BLaER1 treated with 17β-estradiol and CSF1 and Interleukin-3, amounts not matched to agents 10 nM and 100 nM (cell line): ENCODE measurements around the gene KIAA1328.

Experiments
- H3K27ac ChIP-seq, 11 experiments: shearing (Covaris generic); formaldehyde crosslinking; 2 replicates each; pipeline ENCODE4 v1.8.1; 2022
- H3K27me3 ChIP-seq, 11 experiments: shearing (Covaris generic); formaldehyde crosslinking; 2 replicates each; pipeline ENCODE4 v1.8.1; 2022
- H3K36me3 ChIP-seq, 11 experiments: shearing (Covaris generic); formaldehyde crosslinking; 2 replicates each; pipeline ENCODE4 v1.8.1; 2022
- H3K4me1 ChIP-seq, 10 experiments: shearing (Covaris generic); formaldehyde crosslinking; 2 replicates each; pipeline ENCODE4 v1.8.1; 2022
- H3K4me2 ChIP-seq, 11 experiments: shearing (Covaris generic); formaldehyde crosslinking; 2 replicates each; pipeline ENCODE4 v1.8.1; 2022
- H3K4me3 ChIP-seq, 10 experiments: shearing (Covaris generic); formaldehyde crosslinking; 2 replicates each; pipeline ENCODE4 v1.8.1; 2022
- H3K9ac ChIP-seq, 11 experiments: shearing (Covaris generic); formaldehyde crosslinking; 2 replicates each; pipeline ENCODE4 v1.8.1; 2022
- H3K9me3 ChIP-seq, 11 experiments: shearing (Covaris generic); formaldehyde crosslinking; replicated peaks in 1 of 11; 2 replicates each; pipeline ENCODE4 v1.8.1; 2022
- H4K20me1 ChIP-seq, 11 experiments: shearing (Covaris generic); formaldehyde crosslinking; 2 replicates each; pipeline ENCODE4 v1.8.1; 2022
- Cebpa-rat ChIP-seq, 11 experiments: shearing (Covaris generic); IDR thresholded peaks; 2 replicates each; pipeline ENCODE4 v1.8.1; 2022

The KIAA1328 gene

DNA sequence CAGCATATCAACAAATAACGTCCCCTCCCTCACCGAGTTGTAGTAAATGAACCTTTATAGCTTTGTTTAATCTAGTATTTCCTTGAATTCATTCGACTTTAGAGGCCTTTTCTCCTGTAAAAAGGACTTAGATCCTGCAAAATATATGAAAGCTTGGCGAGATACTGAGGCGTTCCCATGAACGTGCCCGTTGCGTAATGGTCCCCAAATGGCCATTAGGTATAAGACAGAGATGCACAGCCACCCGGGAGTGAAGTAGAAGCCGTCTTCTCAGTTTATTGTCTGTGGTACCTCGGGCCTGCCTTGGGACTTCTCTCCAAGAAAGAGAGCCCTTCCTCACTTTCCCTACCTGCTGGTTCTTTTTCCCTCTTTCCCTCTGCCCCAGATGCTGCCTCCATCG, 426.0 kb downstream of the KIAA1328 start:
- TF ChIP-seq Cebpa-rat (IDR thresholded peaks at IDR 0.05): 0 out of 22 replicates have a peak, but pooled peaks of 1 of the 11 experiments have one; percentile 8
- no peak overlapping the region for H3K9ac ChIP-seq
- H3K27ac ChIP-seq: no peak overlapping the region
- H3K36me3 ChIP-seq: no peaks in the 10 kb centered on the region
- H3K9me3 ChIP-seq: no peaks in the 10 kb centered on the region
- H4K20me1 ChIP-seq: peaks cover 0 to 13% (median 0%) of the 10 kb centered on the region in 11 experiments; a peak in 4 of 22 replicates
- H3K4me2 ChIP-seq: no peak overlapping the region
- H3K4me1 ChIP-seq: peaks cover 0 to 18% (median 3%) of the 10 kb centered on the region in 10 experiments; a peak in 10 of 20 replicates
- peaks cover 0 to 26% (median 14%) of the 10 kb centered on the region in 11 experiments; a peak in 18 of 22 replicates for H3K27me3 ChIP-seq
- H3K4me3 ChIP-seq: no peak overlapping the region

DNA sequence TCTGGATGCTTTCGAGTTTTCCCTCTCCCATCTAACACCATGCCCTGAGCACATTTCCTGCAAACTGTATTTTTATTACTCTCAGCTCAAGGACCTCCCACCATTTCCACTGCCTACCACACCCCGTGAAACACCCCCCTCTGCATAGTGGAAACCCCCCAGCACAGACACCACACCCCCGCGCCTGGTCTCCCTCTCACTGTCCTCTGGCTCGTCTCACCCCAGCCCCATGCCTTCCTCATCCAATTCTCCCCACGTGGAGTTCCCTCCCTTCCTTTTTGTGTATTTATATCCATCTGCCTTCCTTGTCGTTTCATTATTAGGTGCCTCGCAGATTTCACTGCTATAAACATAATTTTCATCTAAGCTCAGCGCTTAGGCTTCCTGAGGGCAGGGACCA, 429.2 kb downstream of the KIAA1328 start:
- H3K27ac ChIP-seq: no peak overlapping the region
- H3K36me3 ChIP-seq: no peaks in the 10 kb centered on the region
- H3K4me1 ChIP-seq: peaks cover 0 to 13% (median 0%) of the 10 kb centered on the region in 10 experiments; a peak in 4 of 20 replicates
- peaks cover 0 to 11% (median 0%) of the 10 kb centered on the region in 11 experiments; a peak in 5 of 22 replicates for H4K20me1 ChIP-seq
- no peak for TF ChIP-seq Cebpa-rat (IDR thresholded peaks at IDR 0.05)
- no peak overlapping the region for H3K4me3 ChIP-seq
- H3K9me3 ChIP-seq: no peaks in the 10 kb centered on the region
- H3K4me2 ChIP-seq: no peak overlapping the region
- peaks cover 0 to 21% (median 13%) of the 10 kb centered on the region in 11 experiments; a peak in 18 of 22 replicates for H3K27me3 ChIP-seq
- H3K9ac ChIP-seq: no peak overlapping the region

DNA sequence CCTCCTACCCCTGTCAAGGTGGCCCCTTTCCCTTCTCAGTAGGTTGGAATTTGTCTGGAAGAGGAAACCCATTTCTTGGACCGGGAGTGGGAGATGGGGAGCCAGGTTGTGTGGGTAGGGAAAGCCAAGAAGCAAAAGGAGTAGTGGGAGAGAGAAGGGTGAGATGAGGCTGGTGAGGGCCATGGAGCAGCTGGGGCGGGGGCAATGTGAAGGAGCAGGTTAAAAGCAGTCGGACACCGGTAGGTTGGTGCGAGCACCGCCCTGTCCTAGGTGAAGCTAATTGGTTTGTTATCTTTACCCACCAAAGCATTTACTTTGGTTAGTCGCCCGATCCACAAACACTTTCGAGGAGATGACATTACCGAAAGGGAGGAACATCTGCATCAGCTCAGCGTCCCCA, 429.9 kb downstream of the KIAA1328 start:
- Histone ChIP-seq H3K27me3 (peaks cover 0 to 15% (median 9%) of the 10 kb centered on the region in 11 experiments; a peak in 18 of 22 replicates), H3K27ac (no peak overlapping the region), H3K36me3 (no peaks in the 10 kb centered on the region), H3K4me2 (no peak overlapping the region), H3K9me3 (no peaks in the 10 kb centered on the region), H3K4me3 (no peak overlapping the region), H3K4me1 (peaks cover 0 to 13% (median 0%) of the 10 kb centered on the region in 10 experiments; a peak in 4 of 20 replicates), H3K9ac (no peak overlapping the region), H4K20me1 (peaks cover 0 to 11% (median 0%) of the 10 kb centered on the region in 11 experiments; a peak in 5 of 22 replicates)
- TF ChIP-seq Cebpa-rat (IDR thresholded peaks at IDR 0.05): no peak

DNA sequence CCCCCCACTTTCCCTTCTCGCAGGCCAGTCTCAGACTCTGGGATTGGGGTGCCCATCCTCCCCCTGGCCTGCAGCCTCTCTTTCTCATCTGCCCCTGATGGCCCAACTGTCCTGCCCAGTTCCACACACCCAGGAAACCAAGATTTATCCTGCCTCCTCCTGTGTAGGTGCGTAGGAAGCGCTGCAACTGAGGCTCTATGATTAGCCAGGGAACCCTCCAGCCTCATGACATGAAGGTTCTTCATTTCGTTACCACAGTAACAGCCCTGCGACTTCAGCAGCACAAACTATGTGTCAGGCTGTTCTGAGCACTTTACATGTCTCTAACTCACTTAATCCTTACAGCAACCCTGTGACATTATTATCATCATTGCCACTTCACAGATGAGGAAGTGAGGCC, 430.8 kb downstream of the KIAA1328 start:
- no peak overlapping the region for H3K27ac ChIP-seq
- H3K36me3 ChIP-seq: no peaks in the 10 kb centered on the region
- no peak overlapping the region for H3K4me3 ChIP-seq
- H3K27me3 ChIP-seq: peaks cover 0 to 9% (median 4%) of the 10 kb centered on the region in 11 experiments; a peak in 15 of 22 replicates
- H3K9ac ChIP-seq: no peak overlapping the region
- peaks cover 0 to 13% (median 0%) of the 10 kb centered on the region in 10 experiments; a peak in 4 of 20 replicates for H3K4me1 ChIP-seq
- no peaks in the 10 kb centered on the region for H3K9me3 ChIP-seq
- H3K4me2 ChIP-seq: no peak overlapping the region
- TF ChIP-seq Cebpa-rat (IDR thresholded peaks at IDR 0.05): no peak
- peaks cover 0 to 11% (median 0%) of the 10 kb centered on the region in 11 experiments; a peak in 5 of 22 replicates for H4K20me1 ChIP-seq

DNA sequence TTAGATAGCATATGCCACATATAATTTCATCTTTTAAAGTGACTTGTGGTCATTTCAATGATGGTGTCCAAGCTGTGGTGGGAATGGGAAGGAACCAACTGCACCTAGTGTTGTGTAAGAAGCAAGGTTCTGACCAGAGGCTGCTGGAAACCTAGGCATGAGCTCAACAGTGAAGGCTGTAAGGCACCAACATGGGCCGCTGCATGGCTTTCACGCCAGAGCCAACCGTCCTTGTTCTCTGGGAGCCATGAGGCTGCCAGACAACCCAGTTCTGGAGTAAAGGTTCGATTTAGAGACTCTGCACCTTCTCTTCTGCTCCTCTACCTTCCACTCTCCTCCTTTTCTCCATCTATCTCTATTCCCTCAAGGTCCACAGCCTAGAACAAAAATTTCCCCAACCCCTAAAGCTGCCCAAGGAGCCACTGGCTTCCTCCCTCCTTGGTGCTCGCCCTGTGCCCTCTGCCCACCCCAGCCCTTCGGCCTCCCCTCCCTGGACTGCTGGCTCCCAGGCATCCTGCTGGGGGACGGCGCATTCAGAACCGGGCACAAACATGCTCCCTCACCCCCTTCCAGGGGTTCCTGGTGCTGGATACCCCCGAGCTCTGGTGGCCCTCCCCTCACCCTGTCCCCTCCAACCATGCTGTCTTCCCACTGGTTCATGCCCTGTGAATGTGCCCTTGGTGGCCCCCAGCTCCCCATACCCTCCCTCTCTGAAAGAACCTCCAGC, 431.6 kb downstream of the KIAA1328 start:
- H3K9me3 ChIP-seq: no peaks in the 10 kb centered on the region
- 0 out of 22 replicates have a peak, but pooled peaks cover 0 to 3% (median 0%) of the 10 kb centered on the region in 11 experiments for H3K27me3 ChIP-seq
- peaks cover 0 to 13% (median 0%) of the 10 kb centered on the region in 10 experiments; a peak in 4 of 20 replicates for H3K4me1 ChIP-seq
- no peaks in the 10 kb centered on the region for H3K36me3 ChIP-seq
- H3K9ac ChIP-seq: no peak overlapping the region
- no peak overlapping the region for H3K27ac ChIP-seq
- no peak overlapping the region for H3K4me3 ChIP-seq
- no peak overlapping the region for H3K4me2 ChIP-seq
- H4K20me1 ChIP-seq: peaks cover 0 to 14% (median 0%) of the 10 kb centered on the region in 11 experiments; a peak in 5 of 22 replicates
- TF ChIP-seq Cebpa-rat (IDR thresholded peaks at IDR 0.05): no peak

DNA sequence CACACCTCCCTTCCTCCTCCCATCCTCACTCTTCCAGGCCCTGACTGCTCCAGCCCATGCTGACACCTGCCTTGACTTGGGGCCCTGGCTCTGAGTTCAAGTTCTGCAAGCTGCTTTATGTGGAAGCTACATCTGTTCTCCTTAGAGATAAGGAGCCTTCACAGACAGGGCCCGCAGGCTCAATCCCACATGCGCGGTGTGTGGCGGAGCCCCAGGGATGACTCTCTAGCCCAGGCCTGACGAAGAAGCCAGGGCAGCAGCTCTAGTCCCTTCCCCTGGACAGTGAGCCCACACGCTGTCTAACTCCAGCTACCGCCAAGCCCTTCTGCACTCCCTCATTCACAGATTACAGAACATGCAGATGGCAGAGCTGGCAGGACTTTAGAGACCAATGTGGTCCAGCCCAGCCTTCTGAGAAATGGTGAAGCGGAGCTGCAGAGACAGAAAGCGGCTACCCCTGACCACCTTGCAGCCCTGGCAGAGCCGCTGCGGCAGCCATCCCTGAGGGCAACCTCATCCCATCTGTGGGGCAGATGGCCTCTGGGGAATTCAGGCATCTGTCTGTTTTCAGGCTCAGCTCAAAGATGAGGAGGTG, 432.4 kb downstream of the KIAA1328 start:
- peaks cover 0 to 13% (median 0%) of the 10 kb centered on the region in 10 experiments; a peak in 4 of 20 replicates for H3K4me1 ChIP-seq
- H3K27ac ChIP-seq: no peak overlapping the region
- H4K20me1 ChIP-seq: peaks cover 0 to 22% (median 0%) of the 10 kb centered on the region in 11 experiments; a peak in 6 of 22 replicates
- H3K9ac ChIP-seq: no peak overlapping the region
- no peak overlapping the region for H3K4me2 ChIP-seq
- TF ChIP-seq Cebpa-rat (IDR thresholded peaks at IDR 0.05): no peak
- H3K9me3 ChIP-seq: no peaks in the 10 kb centered on the region
- no peaks in the 10 kb centered on the region for H3K36me3 ChIP-seq
- H3K27me3 ChIP-seq: no peaks in the 10 kb centered on the region
- H3K4me3 ChIP-seq: no peak overlapping the region

DNA sequence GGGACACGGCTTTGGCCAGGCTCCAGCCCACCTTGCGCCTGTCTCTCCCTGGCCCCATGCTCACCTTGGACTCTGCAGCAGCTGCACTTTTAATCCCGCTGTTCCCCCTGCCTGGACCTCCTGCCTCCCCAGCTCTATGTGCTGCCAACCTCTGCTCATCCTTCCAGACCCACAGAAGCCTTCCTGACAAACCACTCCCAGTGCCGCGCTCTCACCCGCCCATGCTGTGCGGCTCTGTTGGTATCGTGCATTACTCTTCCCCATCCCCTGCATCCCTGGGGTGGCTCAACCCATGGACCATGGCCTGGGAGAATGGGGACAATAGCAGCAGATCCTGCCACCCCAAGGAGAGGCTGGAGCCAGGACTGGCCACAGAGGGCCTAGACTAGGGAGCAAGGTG, 433.1 kb downstream of the KIAA1328 start:
- Histone ChIP-seq H3K9me3 (no peaks in the 10 kb centered on the region), H3K4me2 (no peak overlapping the region), H3K27ac (no peak overlapping the region), H3K36me3 (no peaks in the 10 kb centered on the region), H4K20me1 (peaks cover 0 to 29% (median 0%) of the 10 kb centered on the region in 11 experiments; a peak in 6 of 22 replicates), H3K4me1 (peaks cover 0 to 8% (median 0%) of the 10 kb centered on the region in 10 experiments; a peak in 4 of 20 replicates), H3K27me3 (no peaks in the 10 kb centered on the region), H3K9ac (no peak overlapping the region), H3K4me3 (no peak overlapping the region)
- no peak for TF ChIP-seq Cebpa-rat (IDR thresholded peaks at IDR 0.05)

DNA sequence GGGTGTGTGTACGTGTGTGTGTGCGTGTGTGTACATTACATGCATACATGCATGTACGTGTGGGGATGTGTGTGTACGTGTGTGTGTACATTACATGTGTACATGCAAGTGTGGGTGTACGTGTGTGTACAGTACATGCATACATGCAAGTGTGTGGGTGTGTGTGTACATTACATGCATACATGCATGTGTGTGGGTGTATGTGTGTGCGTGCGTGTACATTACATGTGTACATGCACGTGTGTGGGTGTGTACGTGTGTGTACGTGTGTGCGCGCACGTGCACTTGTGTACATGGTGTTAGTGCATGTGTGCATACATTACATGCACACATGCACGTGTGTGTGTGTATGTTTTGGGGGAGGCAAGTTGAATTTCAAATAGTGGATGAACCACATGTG, 436.0 kb downstream of the KIAA1328 start:
- Histone ChIP-seq H3K9me3 (no peaks in the 10 kb centered on the region), H3K4me2 (no peak overlapping the region), H3K36me3 (no peaks in the 10 kb centered on the region), H3K27ac (no peak overlapping the region), H3K9ac (no peak overlapping the region), H3K4me1 (0 out of 20 replicates have a peak, but pooled peaks cover 0 to 4% (median 0%) of the 10 kb centered on the region in 10 experiments), H3K27me3 (no peaks in the 10 kb centered on the region), H3K4me3 (no peak overlapping the region), H4K20me1 (peaks cover 0 to 38% (median 0%) of the 10 kb centered on the region in 11 experiments; a peak in 5 of 22 replicates)
- TF ChIP-seq Cebpa-rat (IDR thresholded peaks at IDR 0.05): no peak

DNA sequence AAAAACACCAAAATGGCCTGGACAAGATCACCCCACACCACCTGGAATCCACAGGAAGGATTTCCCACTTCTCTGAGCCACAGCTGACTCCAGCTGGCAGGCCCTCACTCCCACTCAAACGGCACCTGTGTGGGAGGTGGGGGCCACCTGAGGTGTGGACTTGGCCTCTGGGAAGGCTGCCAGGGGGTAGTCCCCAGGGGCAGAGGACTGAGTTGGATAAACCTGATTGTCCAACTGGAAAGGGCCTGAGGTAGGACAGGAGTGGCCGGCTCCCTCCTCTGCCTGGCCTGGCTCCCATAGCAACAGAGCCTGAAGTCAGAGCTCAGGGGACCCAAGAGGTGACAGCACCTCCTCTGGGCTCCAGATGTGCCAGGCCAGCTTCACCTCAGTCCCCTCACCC, 436.5 kb downstream of the KIAA1328 start:
- 0 out of 20 replicates have a peak, but pooled peaks cover 0 to 4% (median 0%) of the 10 kb centered on the region in 10 experiments for H3K4me1 ChIP-seq
- H3K4me3 ChIP-seq: no peak overlapping the region
- H3K4me2 ChIP-seq: no peak overlapping the region
- no peak for TF ChIP-seq Cebpa-rat (IDR thresholded peaks at IDR 0.05)
- no peak overlapping the region for H3K27ac ChIP-seq
- peaks cover 0 to 34% (median 0%) of the 10 kb centered on the region in 11 experiments; a peak in 4 of 22 replicates for H4K20me1 ChIP-seq
- no peaks in the 10 kb centered on the region for H3K36me3 ChIP-seq
- no peaks in the 10 kb centered on the region for H3K27me3 ChIP-seq
- no peak overlapping the region for H3K9ac ChIP-seq
- peaks cover 0 to 2% (median 0%) of the 10 kb centered on the region in 11 experiments; a peak in 1 of 22 replicates for H3K9me3 ChIP-seq
